ENCODE measurements around the gene MFSD12. TPM values are rescaled to one million over a fixed set of nuclear protein-coding genes. Genes with fewer than 3 reads are reported as not detected.

The MFSD12 gene
- total and polyA plus RNA-seq, 2 experiments from 2014 or later = 35.3 to 91.1 TPM

GRCh38 chr19:3577723-3578344 is 20.4 kb upstream of the MFSD12 start:
- no peaks in the 10 kb centered on the region for H3K9me3 Mint-ChIP-seq
- H3K27me3 ChIP-seq (ENCODE audit: insufficient read depth) = peaks cover 13% of the 10 kb centered on the region; the same call in 1 of the 2 replicates

GRCh38 chr19:3576696-3577443 is 19.5 kb upstream of the MFSD12 start:
- Mint-ChIP-seq H3K9me3 (no peaks in the 10 kb centered on the region), H3K27ac (peak overlapping the region; percentile 36; the same call in 1 of the 2 replicates), H3K4me3 (peak overlapping the region; percentile 79), H3K4me1 (peaks cover 12% of the 10 kb centered on the region), H3K36me3 (ENCODE audit: low read depth) (peaks cover 9% of the 10 kb centered on the region), H3K27me3 (ENCODE audit: insufficient read depth, low read depth, poor library complexity) (peaks cover 40% of the 10 kb centered on the region)
- peak; percentile 88 for DNase-seq (ENCODE audit: low spot score)
- peak; percentile 15 for ATAC-seq
- TF ChIP-seq CTCF (conservative IDR thresholded peaks at IDR 0.05; ENCODE audit: low read depth in 2 of 2) = peak in 1 of 2 experiments; percentile 37; a peak in 2 of 4 replicates
- peak; percentile 67 for TF ChIP-seq POLR2AphosphoS5 (IDR thresholded peaks at IDR 0.05; ENCODE audit: low read depth)
- peak; percentile 17; the same call in 1 of the 2 replicates for TF ChIP-seq CREB1 (CRISPR knock-in tag; IDR thresholded peaks at IDR 0.05; ENCODE audit: low read depth)
- no peak for TF ChIP-seq REST (IDR thresholded peaks at IDR 0.05; ENCODE audit: unreplicated experiment)
- peak overlapping the region; percentile 86 for H3K4me2 ChIP-seq
- peaks cover 11% of the 10 kb centered on the region for H3F3A ChIP-seq (replicated peaks; ENCODE audit: low read depth)
- peak overlapping the region; percentile 69; the same call in 1 of the 2 replicates for H2AFZ ChIP-seq
- no peaks in the 10 kb centered on the region for H3K36me3 ChIP-seq (ENCODE audit: insufficient read depth)
- H3K4me1 ChIP-seq (ENCODE audit: insufficient read depth) = peaks cover 16% of the 10 kb centered on the region
- H3K4me3 ChIP-seq = peak overlapping the region; percentile 71
- no peaks in the 10 kb centered on the region for H3K9me2 ChIP-seq (ENCODE audit: insufficient read depth)
- H3K27me3 ChIP-seq (ENCODE audit: insufficient read depth) = peaks cover 9% of the 10 kb centered on the region; the same call in 1 of the 2 replicates
- no peaks in the 10 kb centered on the region for H3K79me2 ChIP-seq (replicated peaks; ENCODE audit: insufficient read depth)
- peaks cover 6% of the 10 kb centered on the region; the same call in 1 of the 2 replicates for H4K20me1 ChIP-seq (replicated peaks; ENCODE audit: insufficient read depth)
- peak overlapping the region; percentile 83; the same call in 1 of the 2 replicates for H3K27ac ChIP-seq (ENCODE audit: low read depth)

More at GRCh38 chr19:3577723-3578344, 20.4 kb upstream of the MFSD12 start:
- Histone ChIP-seq H3K4me1 (ENCODE audit: insufficient read depth) (peaks cover 12% of the 10 kb centered on the region), H3K27ac (ENCODE audit: low read depth) (no peak overlapping the region), H3K4me2 (peak overlapping the region; percentile 80), H3F3A (replicated peaks; ENCODE audit: low read depth) (peaks cover 11% of the 10 kb centered on the region), H2AFZ (no peak overlapping the region), H3K79me2 (replicated peaks; ENCODE audit: insufficient read depth) (no peaks in the 10 kb centered on the region), H3K9me2 (ENCODE audit: insufficient read depth) (no peaks in the 10 kb centered on the region), H4K20me1 (replicated peaks; ENCODE audit: insufficient read depth) (peaks cover 6% of the 10 kb centered on the region; the same call in 1 of the 2 replicates), H3K36me3 (ENCODE audit: insufficient read depth) (no peaks in the 10 kb centered on the region), H3K4me3 (peak overlapping the region; percentile 59)
- Mint-ChIP-seq H3K4me3 (peak overlapping the region; percentile 79), H3K27ac (no peak overlapping the region), H3K36me3 (ENCODE audit: low read depth) (peaks cover 9% of the 10 kb centered on the region), H3K27me3 (ENCODE audit: insufficient read depth, low read depth, poor library complexity) (peaks cover 36% of the 10 kb centered on the region), H3K4me1 (peaks cover 9% of the 10 kb centered on the region)
- peak; percentile 68 for TF ChIP-seq POLR2AphosphoS5 (IDR thresholded peaks at IDR 0.05; ENCODE audit: low read depth)
- TF ChIP-seq CREB1 (CRISPR knock-in tag; IDR thresholded peaks at IDR 0.05; ENCODE audit: low read depth) = no peak
- peak; percentile 55 for ATAC-seq
- DNase-seq (ENCODE audit: low spot score) = peak; percentile 88

All from GM23338 (cell line).